DMS114 treated with DMSO at 0.1 percent for 48 hours (cell line): ENCODE results near the gene ABCD2.
"Not testable (repeated sequence)": the region's sequence is repeated elsewhere in the genome, so short reads cannot be mapped to it uniquely, and the experiment has no call there.

Experiments used
- DNase-seq: peaks from one replicate; lab custom pipeline; 2025; ENCODE audit not compliant: unreplicated experiment; lab: John Stamatoyannopoulos, UW

The ABCD2 gene

GRCh38 chr12:39613525-39613924, 6.1 kb downstream of the ABCD2 start:
- DNase-seq: no peak

GRCh38 chr12:39612250-39612649, 7.4 kb downstream of the ABCD2 start:
- DNase-seq: no peak

GRCh38 chr12:39611818-39612217, 7.8 kb downstream of the ABCD2 start:
- no peak for DNase-seq

GRCh38 chr12:39610436-39611025, 9.1 kb downstream of the ABCD2 start:
- DNase-seq: no peak

- no peak for DNase-seq
Observed at GRCh38 chr12:39606712-39607423, 12.7 kb downstream of the ABCD2 start.

GRCh38 chr12:39605996-39606395, 13.6 kb downstream of the ABCD2 start:
- no peak for DNase-seq

- DNase-seq: no peak
Observed at GRCh38 chr12:39605501-39605900, 14.1 kb downstream of the ABCD2 start.

- no peak for DNase-seq
Observed at GRCh38 chr12:39603065-39603464, 16.5 kb downstream of the ABCD2 start.

- DNase-seq: not testable (repeated sequence)
Observed at GRCh38 chr12:39601951-39602350, 17.7 kb downstream of the ABCD2 start.

- DNase-seq: no peak
Observed at GRCh38 chr12:39595928-39596327, 23.7 kb downstream of the ABCD2 start.

- DNase-seq: no peak
Observed at GRCh38 chr12:39592295-39592694, 27.3 kb downstream of the ABCD2 start.

- DNase-seq: no peak
Observed at GRCh38 chr12:39588348-39588747, 31.3 kb downstream of the ABCD2 start.

GRCh38 chr12:39587225-39587624, 32.4 kb downstream of the ABCD2 start:
- peak; percentile 28 for DNase-seq

- no peak for DNase-seq
Observed at GRCh38 chr12:39586816-39587215, 32.8 kb downstream of the ABCD2 start.

GRCh38 chr12:39581592-39581991, 38.0 kb downstream of the ABCD2 start:
- no peak for DNase-seq

- DNase-seq: no peak
Observed at GRCh38 chr12:39575498-39575875, 44.1 kb downstream of the ABCD2 start.

GRCh38 chr12:39574785-39575497, 44.7 kb downstream of the ABCD2 start:
- DNase-seq: no peak

- no peak for DNase-seq
Observed at GRCh38 chr12:39574378-39574777, 45.2 kb downstream of the ABCD2 start.

GRCh38 chr12:39573971-39574370, 45.6 kb downstream of the ABCD2 start:
- DNase-seq: no peak

- DNase-seq: no peak
Observed at GRCh38 chr12:39572551-39572950, 47.1 kb downstream of the ABCD2 start.

GRCh38 chr12:39571351-39571750, 48.3 kb downstream of the ABCD2 start:
- DNase-seq: no peak

- DNase-seq: no peak
Observed at GRCh38 chr12:39553476-39553875, 66.1 kb downstream of the ABCD2 start.
